ENCODE results near the gene SPRED1. TPM values are rescaled to one million over a fixed set of nuclear protein-coding genes. Genes with fewer than 3 reads are reported as not detected.

Gene SPRED1
- total and polyA plus RNA-seq, 2 of the 4 experiments (the other 2 are of a cell fraction) = 6.6 to 17.9 TPM

DNA sequence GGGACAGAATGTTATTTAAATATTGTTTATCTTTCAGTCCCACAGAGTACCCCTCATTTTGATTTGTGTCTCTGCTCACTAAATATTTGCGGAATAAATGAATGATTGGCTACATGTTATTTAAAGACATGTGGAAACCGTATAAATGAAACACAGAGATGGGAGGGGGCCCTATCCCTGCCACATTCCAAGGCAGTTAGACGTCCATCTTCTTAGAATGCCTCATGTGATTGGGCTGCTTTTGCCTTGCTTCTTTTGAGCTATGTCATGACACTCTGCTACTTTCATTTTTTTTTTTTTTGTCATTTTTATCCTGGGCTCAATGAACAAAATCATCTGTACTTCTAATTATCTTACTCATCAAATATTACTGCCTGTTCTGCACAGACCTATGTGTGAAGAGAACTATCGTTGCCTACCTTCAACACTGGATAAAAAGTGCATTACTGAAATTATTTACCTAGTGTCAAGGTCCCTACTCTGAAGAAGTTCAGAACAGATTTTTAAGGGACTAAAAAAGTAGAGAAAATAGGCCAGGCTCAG, 117.4 kb downstream of the SPRED1 start:
- Histone ChIP-seq H3K18ac (ENCODE audit: low read depth, low read length) (no peak overlapping the region), H2BK5ac (ENCODE audit: low read depth, low read length, poor library complexity, severe bottlenecking) (no peak overlapping the region), H3K9ac (ENCODE audit: low read depth, low read length) (no peak overlapping the region), H3K79me1 (ENCODE audit: low read depth in 1 of 2, low read length in 2 of 2) (no peaks in the 10 kb centered on the region), H4K91ac (ENCODE audit: insufficient read depth, low read depth, low read length) (no peak overlapping the region), H3K23ac (ENCODE audit: low read depth, low read length) (no peak overlapping the region), H3K4me3 (ENCODE audit: insufficient read depth, low read depth, low read length) (no peak overlapping the region), H2BK20ac (ENCODE audit: low read depth, low read length) (no peak overlapping the region), H4K20me1 (ENCODE audit: insufficient read depth, low read length) (no peaks in the 10 kb centered on the region), H3K27ac (ENCODE audit: insufficient read depth, low read length) (no peak overlapping the region), H3K4me1 (ENCODE audit: control insufficient read depth, insufficient read depth, low read length) (0 out of 2 replicates have a peak, but pooled peaks cover 2% of the 10 kb centered on the region), H3K14ac (replicated peaks; ENCODE audit: low read depth, low read length) (no peak overlapping the region), H3K9me1 (ENCODE audit: insufficient read depth, low read length) (0 out of 2 replicates have a peak, but pooled peaks cover 3% of the 10 kb centered on the region), H3K56ac (ENCODE audit: extremely low read depth, insufficient read depth, low read length) (no peak overlapping the region), H2BK120ac (ENCODE audit: low read depth, low read length) (no peak overlapping the region), H2AK5ac (ENCODE audit: low read depth, low read length) (no peak overlapping the region), H3K4ac (ENCODE audit: low read depth, low read length) (no peak overlapping the region), H4K5ac (ENCODE audit: low read depth, low read length) (no peak overlapping the region), H2AFZ (replicated peaks; ENCODE audit: low read length, poor library complexity) (no peak overlapping the region), H2BK15ac (ENCODE audit: low read depth, low read length) (no peak overlapping the region), H3K27me3 (ENCODE audit: control insufficient read depth, insufficient read depth, low read length) (no peaks in the 10 kb centered on the region), H3K36me3 (ENCODE audit: control insufficient read depth, insufficient read depth, low read length) (no peaks in the 10 kb centered on the region), H3K4me2 (ENCODE audit: low read depth, low read length) (no peak overlapping the region), H3K9me3 (ENCODE audit: control insufficient read depth, insufficient read depth, low read length) (no peaks in the 10 kb centered on the region), H2AK9ac (replicated peaks; ENCODE audit: low read depth, low read length, poor library complexity) (no peak overlapping the region), H4K8ac (ENCODE audit: low read depth in 2 of 2, low read length in 2 of 2) (no peak overlapping the region)
- no peak for ATAC-seq (ENCODE audit: low read depth)
- POLR2A ChIA-PET (ENCODE audit: unreplicated experiment) = no interaction called here
- intact Hi-C loops (cut with micrococcal nuclease) = no loop called here
- CTCF ChIA-PET = interaction anchor here (0.6 kb wide), 1 partner anchor 297 kb away, joined by 3 read pairs; no protein-coding TSS in a partner anchor
- peak; percentile 16 for DNase-seq
- dilution Hi-C loops (cut with HindIII; ENCODE audit: low sequenced_read_pairs, unreplicated experiment) = no loop called here
- no TSS peak for BruUV-seq (replicated peaks)
- in situ Hi-C loops (cut with MboI; ENCODE audit: low sequenced_read_pairs) = no loop called here
- TF ChIP-seq MAFK (IDR thresholded peaks at IDR 0.05; ENCODE audit: low read depth, low read length) = peak; percentile 33; the same call in 1 of the 2 replicates
- TF ChIP-seq, protein P1, sequence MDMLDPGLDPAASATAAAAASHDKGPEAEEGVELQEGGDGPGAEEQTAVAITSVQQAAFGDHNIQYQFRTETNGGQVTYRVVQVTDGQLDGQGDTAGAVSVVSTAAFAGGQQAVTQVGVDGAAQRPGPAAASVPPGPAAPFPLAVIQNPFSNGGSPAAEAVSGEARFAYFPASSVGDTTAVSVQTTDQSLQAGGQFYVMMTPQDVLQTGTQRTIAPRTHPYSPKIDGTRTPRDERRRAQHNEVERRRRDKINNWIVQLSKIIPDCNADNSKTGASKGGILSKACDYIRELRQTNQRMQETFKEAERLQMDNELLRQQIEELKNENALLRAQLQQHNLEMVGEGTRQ (IDR thresholded peaks at IDR 0.05; ENCODE audit: low read depth, low read length) = no peak
- TF ChIP-seq SMC3 (IDR thresholded peaks at IDR 0.05; ENCODE audit: low read depth, low read length) = no peak
- TF ChIP-seq, protein P2, sequence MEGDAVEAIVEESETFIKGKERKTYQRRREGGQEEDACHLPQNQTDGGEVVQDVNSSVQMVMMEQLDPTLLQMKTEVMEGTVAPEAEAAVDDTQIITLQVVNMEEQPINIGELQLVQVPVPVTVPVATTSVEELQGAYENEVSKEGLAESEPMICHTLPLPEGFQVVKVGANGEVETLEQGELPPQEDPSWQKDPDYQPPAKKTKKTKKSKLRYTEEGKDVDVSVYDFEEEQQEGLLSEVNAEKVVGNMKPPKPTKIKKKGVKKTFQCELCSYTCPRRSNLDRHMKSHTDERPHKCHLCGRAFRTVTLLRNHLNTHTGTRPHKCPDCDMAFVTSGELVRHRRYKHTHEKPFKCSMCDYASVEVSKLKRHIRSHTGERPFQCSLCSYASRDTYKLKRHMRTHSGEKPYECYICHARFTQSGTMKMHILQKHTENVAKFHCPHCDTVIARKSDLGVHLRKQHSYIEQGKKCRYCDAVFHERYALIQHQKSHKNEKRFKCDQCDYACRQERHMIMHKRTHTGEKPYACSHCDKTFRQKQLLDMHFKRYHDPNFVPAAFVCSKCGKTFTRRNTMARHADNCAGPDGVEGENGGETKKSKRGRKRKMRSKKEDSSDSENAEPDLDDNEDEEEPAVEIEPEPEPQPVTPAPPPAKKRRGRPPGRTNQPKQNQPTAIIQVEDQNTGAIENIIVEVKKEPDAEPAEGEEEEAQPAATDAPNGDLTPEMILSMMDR (conservative IDR thresholded peaks at IDR 0.05; ENCODE audit: low read depth, low read length) = no peak
- TF ChIP-seq CHD1 (IDR thresholded peaks at IDR 0.05; ENCODE audit: low read depth, low read length) = no peak
- TF ChIP-seq RCOR1 (IDR thresholded peaks at IDR 0.05; ENCODE audit: insufficient replicate concordance, low read length) = no peak
- no peak for TF ChIP-seq RAD21 (IDR thresholded peaks at IDR 0.05; ENCODE audit: low read length)
- TF ChIP-seq CEBPB (IDR thresholded peaks at IDR 0.05; ENCODE audit: low read depth, low read length) = no peak
- 0% methylated on average over 1 of the region's 4 CpGs; no CpG with 5 or more reads in 1 of the 2 experiments for WGBS, 2 experiments (ENCODE audit: extremely low coverage in 2 of 2, insufficient read length in 1 of 2)
